Measurements from ENCODE around the gene PLAGL2.
"Not testable (repeated sequence)": the region's sequence is repeated elsewhere in the genome, so short reads cannot be mapped to it uniquely, and the experiment has no call there.

GRCh38 chr20:32193336-32193735 lies 14.2 kb downstream of the PLAGL2 start:
- not testable (repeated sequence) for TF ChIP-seq CTCF (conservative IDR thresholded peaks at IDR 0.05; ENCODE audit: low read depth, low read length); RAD21 (IDR thresholded peaks at IDR 0.05; ENCODE audit: low read length); BHLHE40 (IDR thresholded peaks at IDR 0.05; ENCODE audit: low read depth, low read length); ELK1 (IDR thresholded peaks at IDR 0.05; ENCODE audit: borderline replicate concordance, low read depth, low read length); RCOR1 (IDR thresholded peaks at IDR 0.05; ENCODE audit: insufficient replicate concordance, low read length); POLR2A (IDR thresholded peaks at IDR 0.05; ENCODE audit: low read depth, low read length); MAFK (IDR thresholded peaks at IDR 0.05; ENCODE audit: low read depth, low read length); MXI1 (IDR thresholded peaks at IDR 0.05; ENCODE audit: borderline replicate concordance, low read depth, low read length); CEBPB (IDR thresholded peaks at IDR 0.05; ENCODE audit: low read depth, low read length); SMC3 (IDR thresholded peaks at IDR 0.05; ENCODE audit: low read depth, low read length); USF2 (IDR thresholded peaks at IDR 0.05; ENCODE audit: low read depth, low read length); RFX5 (IDR thresholded peaks at IDR 0.05; ENCODE audit: low read depth, low read length); CHD1 (IDR thresholded peaks at IDR 0.05; ENCODE audit: low read depth, low read length)

Measured in IMR-90 (cell line).